HFFc6 (cell line): ENCODE results near the gene MISFA. TPM values are rescaled to one million over a fixed set of nuclear protein-coding genes. Genes with fewer than 3 reads are reported as not detected.

Experiments
- DNase-seq: peaks from one replicate; pipeline ENCODE4 v3.0.0-alpha.2; 2018
- H3K27ac Mint-ChIP-seq: 2 replicates; pipeline ENCODE4 v1.8.0; 2020; ENCODE audit warnings: mild to moderate bottlenecking, mixed read lengths
- H3K27me3 Mint-ChIP-seq: 2 replicates; pipeline ENCODE4 v1.8.0; 2021; ENCODE audit warnings: mild to moderate bottlenecking, moderate library complexity, mixed read lengths; ENCODE audit not compliant: insufficient read depth
- H3K36me3 Mint-ChIP-seq: 2 replicates; pipeline ENCODE4 v1.8.0; 2021; ENCODE audit warnings: low read depth, mixed read lengths
- H3K4me1 Mint-ChIP-seq: 2 replicates; pipeline ENCODE4 v1.8.0; 2020; ENCODE audit warnings: low read depth, mixed read lengths
- H3K4me3 Mint-ChIP-seq: 2 replicates; pipeline ENCODE4 v1.8.0; 2020; ENCODE audit warnings: mild to moderate bottlenecking, moderate library complexity, mixed read lengths
- H3K9me3 Mint-ChIP-seq: 2 replicates; pipeline ENCODE4 v1.8.0; 2020; ENCODE audit warnings: mild to moderate bottlenecking, mixed read lengths
- CTCF ChIP-seq: fragments of 200-600 bp; sonication (generic); IDR thresholded peaks from 2 replicates; pipeline ENCODE4 v1.5.0; 2021; ENCODE audit warnings: antibody characterized with exemption, mild to moderate bottlenecking
- total RNA-seq, 6 experiments: library from RNA; stranded (reverse); fragmentation: NEBNext Ultra II Directional; extraction: Animal tissue kit (Norgen Biotek cat#: 25700); gene quantifications; 2 replicates in 1 of 6; 3 replicates in 5 of 6; pipeline ENCODE4 v1.2.3, GENCODE V29; 2021

The MISFA gene
- total RNA-seq, 6 experiments from 2014 or later: 1.5 to 2.8 (median 2.4) TPM

GRCh38 chr11:18575361-18575760 lies 24.2 kb upstream of the MISFA start:
- H3K4me3 Mint-ChIP-seq: no peak overlapping the region
- H3K4me1 Mint-ChIP-seq: peaks cover 6% of the 10 kb centered on the region; the same call in 1 of the 2 replicates
- H3K36me3 Mint-ChIP-seq: peaks cover 15% of the 10 kb centered on the region
- no peaks in the 10 kb centered on the region for H3K27me3 Mint-ChIP-seq
- DNase-seq: no peak
- H3K27ac Mint-ChIP-seq: no peak overlapping the region
- no peaks in the 10 kb centered on the region for H3K9me3 Mint-ChIP-seq
- TF ChIP-seq CTCF: no peak

DNA sequence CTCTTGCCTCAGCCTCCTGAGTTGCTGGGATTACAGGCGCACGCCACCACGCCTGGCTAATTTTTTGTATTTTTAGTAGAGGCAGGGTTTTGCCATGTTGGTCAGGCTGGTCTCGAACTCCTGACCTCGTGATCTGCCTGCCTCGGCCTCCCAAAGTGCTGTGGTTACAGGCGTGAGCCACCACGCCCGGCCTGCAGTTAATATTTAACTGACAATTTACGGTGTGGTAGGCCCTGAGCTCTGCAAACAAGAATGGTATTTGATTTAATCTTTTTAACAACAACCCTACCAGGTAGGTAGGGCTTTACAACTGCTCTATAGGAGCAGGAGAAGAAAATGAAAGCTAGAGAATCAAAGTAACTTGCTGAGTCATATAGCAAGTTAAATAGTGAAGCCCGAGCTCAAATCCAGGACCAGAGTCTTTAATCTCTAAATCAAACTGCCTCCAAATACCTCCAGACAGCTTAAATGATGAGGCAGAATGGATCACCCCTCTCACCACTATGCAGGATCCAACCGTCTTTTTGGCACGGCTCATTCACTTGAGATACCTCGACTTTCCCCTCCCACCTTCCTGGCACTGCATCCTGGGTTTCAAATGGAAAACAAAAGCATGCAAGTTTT lies 20.5 kb upstream of the MISFA start:
- H3K36me3 Mint-ChIP-seq: peaks cover 15% of the 10 kb centered on the region
- no peak for DNase-seq
- peaks cover 6% of the 10 kb centered on the region; the same call in 1 of the 2 replicates for H3K4me1 Mint-ChIP-seq
- H3K27ac Mint-ChIP-seq: peak overlapping the region; percentile 57
- H3K4me3 Mint-ChIP-seq: no peak overlapping the region
- TF ChIP-seq CTCF: no peak
- H3K9me3 Mint-ChIP-seq: no peaks in the 10 kb centered on the region
- no peaks in the 10 kb centered on the region for H3K27me3 Mint-ChIP-seq

DNA sequence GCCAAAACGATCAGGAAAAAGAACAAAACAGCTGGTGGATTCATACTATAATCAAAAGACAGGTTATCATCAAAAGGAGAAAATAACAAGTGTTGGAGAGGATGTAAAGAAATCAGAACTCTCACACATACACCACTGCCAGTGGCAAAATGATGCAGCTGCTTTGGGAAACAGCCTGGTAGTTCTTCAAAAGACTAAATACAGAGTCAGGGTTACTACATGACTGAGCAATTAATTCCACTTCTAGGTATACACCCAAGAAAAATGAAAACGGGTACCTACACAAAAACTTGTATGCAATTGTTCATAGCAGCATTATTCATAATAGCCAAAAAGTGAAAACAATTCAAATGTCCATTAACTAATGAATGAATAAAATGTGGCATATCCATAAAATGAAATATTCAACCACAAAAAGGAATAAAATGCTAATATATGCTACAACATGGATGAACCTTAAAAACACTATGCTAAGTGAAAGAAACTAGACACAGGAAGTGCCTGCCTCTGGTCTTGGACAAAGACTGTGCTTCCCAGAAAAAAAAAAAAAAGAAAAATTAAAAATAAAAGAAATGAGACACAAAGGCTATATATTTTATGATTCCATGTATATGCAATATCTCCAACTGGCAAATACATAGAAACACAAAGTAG lies 19.3 kb upstream of the MISFA start:
- peaks cover 6% of the 10 kb centered on the region; the same call in 1 of the 2 replicates for H3K4me1 Mint-ChIP-seq

DNA sequence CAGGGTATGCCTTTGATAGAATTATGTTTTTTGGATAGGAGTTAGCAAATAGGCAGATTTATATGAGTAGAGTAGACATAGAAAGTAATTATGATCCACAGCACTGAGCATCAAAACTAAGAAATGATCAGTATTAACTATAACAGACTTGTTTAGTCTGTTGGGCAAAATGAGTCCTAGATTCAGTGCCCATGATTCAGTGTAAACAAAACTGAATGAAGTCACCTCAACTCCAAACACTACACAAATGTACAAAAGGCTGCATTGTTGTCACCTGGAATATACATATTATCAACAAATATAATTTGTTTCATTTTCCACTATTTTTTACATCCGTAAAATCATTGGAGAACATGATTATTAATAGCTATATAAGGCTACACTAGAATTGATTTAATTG lies 17.8 kb upstream of the MISFA start:
- no peak for TF ChIP-seq CTCF
- no peak for DNase-seq
- Mint-ChIP-seq H3K36me3 (peaks cover 15% of the 10 kb centered on the region), H3K4me1 (peaks cover 6% of the 10 kb centered on the region; the same call in 1 of the 2 replicates), H3K9me3 (no peaks in the 10 kb centered on the region), H3K27ac (no peak overlapping the region), H3K27me3 (no peaks in the 10 kb centered on the region), H3K4me3 (no peak overlapping the region)

More for the DNA sequence above, 19.3 kb upstream of the MISFA start:
- Mint-ChIP-seq H3K9me3 (no peaks in the 10 kb centered on the region), H3K27ac (no peak overlapping the region), H3K27me3 (no peaks in the 10 kb centered on the region), H3K4me3 (no peak overlapping the region), H3K36me3 (peaks cover 15% of the 10 kb centered on the region)
- no peak for TF ChIP-seq CTCF
- no peak for DNase-seq

DNA sequence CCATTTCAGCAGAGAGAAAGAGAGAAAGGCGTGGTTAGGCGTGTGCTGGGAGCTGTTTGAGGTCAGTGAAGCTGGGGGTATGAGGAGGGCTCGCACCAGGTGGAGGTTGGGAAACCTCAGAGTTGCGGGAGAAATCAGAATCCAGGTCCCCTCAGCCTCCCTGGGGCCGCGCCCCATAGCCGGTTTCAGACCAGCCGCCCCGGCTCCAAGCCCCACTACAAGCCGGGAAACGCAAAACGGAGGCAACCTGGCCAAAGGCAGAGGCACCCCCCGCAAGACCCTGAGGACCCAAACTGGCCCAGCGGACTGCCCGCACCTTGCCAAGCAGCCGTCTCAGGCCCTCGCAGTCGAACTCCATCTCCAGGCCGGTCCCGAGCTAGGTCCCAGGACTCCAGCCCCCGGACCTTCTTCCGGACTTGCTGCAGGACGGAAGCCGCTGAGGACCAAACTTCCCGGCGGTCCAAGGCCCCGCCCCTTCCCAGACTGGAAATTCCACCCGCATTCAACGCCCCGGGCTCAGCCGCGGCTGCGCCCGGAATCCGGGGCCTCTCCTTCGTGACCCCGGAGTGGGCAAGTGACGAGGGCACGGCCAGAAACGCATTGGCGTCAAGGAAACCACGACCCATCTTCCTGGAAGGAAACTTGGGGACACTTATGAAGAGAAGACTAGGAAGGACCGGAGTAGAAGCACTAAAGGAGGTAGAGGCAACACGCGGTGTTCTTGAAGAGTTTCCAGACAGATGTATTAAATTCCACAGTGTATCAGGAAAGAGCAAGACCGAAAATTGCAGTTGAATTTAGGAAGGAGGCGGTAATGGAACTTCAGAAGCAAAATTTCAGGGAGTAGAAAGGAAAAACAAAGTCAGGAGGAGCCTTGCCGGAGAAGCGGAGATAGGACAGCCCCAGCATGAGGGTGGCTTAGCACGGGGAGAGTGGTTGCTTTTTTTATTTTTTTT lies 11.0 kb upstream of the MISFA start, which contains the start of gene UEVLD:
Gene UEVLD, minus strand, starts transcription at position 438 of the 956 bp plus-strand sequence. Its CDS starts 80 bp downstream, at position 358.
- Mint-ChIP-seq H3K4me3 (no peak within 1 kb of the TSS), H3K4me1 (peaks cover 7% of the 10 kb centered on the region), H3K9me3 (no peaks in the 10 kb centered on the region), H3K36me3 (no peaks in the 10 kb centered on the region), H3K27ac (no peak within 1 kb of the TSS), H3K27me3 (peaks cover 3% of the 10 kb centered on the region; the same call in 1 of the 2 replicates)
- DNase-seq: peak; percentile 88
- TF ChIP-seq CTCF: no peak
